Liver (tissue), 9 donors: ENCODE measurements around the gene DHRS4. TPM values are rescaled to one million over a fixed set of nuclear protein-coding genes. Genes with fewer than 3 reads are reported as not detected.
A peak's percentile ranks its signal among the peaks of the same experiment; 100 is the strongest.

Source experiments
- DNase-seq: peaks from one replicate; pipeline ENCODE4 v3.0.0-alpha.2; 2017; ENCODE audit warnings: low spot score
- H3K27ac ChIP-seq, 2 donors: one replicate each; pipeline ENCODE4 v1.7.0; 2013; ENCODE audit warnings: inconsistent platforms in 2 of 2, low read length in 2 of 2, control low read depth in 1 of 2, low read depth in 1 of 2, mild to moderate bottlenecking in 1 of 2
- H3K27me3 ChIP-seq, 4 donors: one replicate each; pipeline versions ENCODE4 v1.6.1 to v1.7.0; 2013; ENCODE audit warnings: low read length in 3 of 4, inconsistent platforms in 1 of 4, mild to moderate bottlenecking in 1 of 4, moderate library complexity in 1 of 4; ENCODE audit not compliant: control insufficient read depth in 4 of 4, insufficient read depth in 4 of 4
- H3K36me3 ChIP-seq, 4 donors: one replicate each; pipeline versions ENCODE4 v1.6.1 to v1.7.0; 2013; ENCODE audit warnings: low read length in 3 of 4, mild to moderate bottlenecking in 3 of 4, low read depth in 1 of 4, moderate library complexity in 1 of 4; ENCODE audit not compliant: control insufficient read depth in 4 of 4, insufficient read depth in 3 of 4
- H3K4me1 ChIP-seq, 4 donors: one replicate each; pipeline versions ENCODE4 v1.6.1 to v1.7.0; 2013; ENCODE audit warnings: low read length in 3 of 4, mild to moderate bottlenecking in 3 of 4, moderate library complexity in 1 of 4; ENCODE audit not compliant: control insufficient read depth in 4 of 4, insufficient read depth in 4 of 4
- H3K4me3 ChIP-seq, 3 donors: one replicate each; pipeline versions ENCODE4 v1.6.1 to v1.7.0; 2013; ENCODE audit warnings: low read length in 3 of 3, control low read depth in 1 of 3, low read depth in 1 of 3, mild to moderate bottlenecking in 1 of 3
- H3K9ac ChIP-seq, 2 donors: one replicate each; pipeline ENCODE4 v1.7.0; 2013; ENCODE audit warnings: low read length in 2 of 2, mild to moderate bottlenecking in 2 of 2, moderate library complexity in 2 of 2, control low read depth in 1 of 2, low read depth in 1 of 2
- H3K9me3 ChIP-seq, 4 donors: one replicate each; pipeline versions ENCODE4 v1.6.1 to v1.7.0; 2013; ENCODE audit warnings: low read length in 3 of 4; ENCODE audit not compliant: control insufficient read depth in 4 of 4
- ATF3 ChIP-seq: IDR thresholded peaks from 2 replicates; pipeline ENCODE4 v1.6.1; 2016; ENCODE audit warnings: antibody characterized with exemption
- CTCF ChIP-seq: fragments of 150-350 bp; IDR thresholded peaks from 2 replicates; pipeline ENCODE4 v1.5.1; 2017; ENCODE audit warnings: improper control_type of control experiment, low read depth, low read length; ENCODE audit not compliant: missing input control
- EGR1 ChIP-seq, 2 donors: IDR thresholded peaks; 2 replicates each; pipeline ENCODE4 v1.6.1; 2016 to 2018; ENCODE audit warnings: antibody characterized with exemption in 2 of 2, low read depth in 2 of 2
- FOXA1 ChIP-seq: IDR thresholded peaks from 2 replicates; pipeline ENCODE4 v1.6.1; 2016; ENCODE audit warnings: antibody characterized with exemption
- FOXA2 ChIP-seq: IDR thresholded peaks from 2 replicates; pipeline ENCODE4 v1.6.1; 2016; ENCODE audit warnings: antibody characterized with exemption
- GABPA ChIP-seq, 2 donors: IDR thresholded peaks in 1 of 2; conservative IDR thresholded peaks in 1 of 2; 2 replicates each; pipeline ENCODE4 v1.6.1; 2016; ENCODE audit warnings: antibody characterized with exemption in 2 of 2, mild to moderate bottlenecking in 1 of 2, moderate library complexity in 1 of 2
- HNF4A ChIP-seq, 2 donors: conservative IDR thresholded peaks; 2 replicates each; pipeline ENCODE4 v1.6.1; 2016; ENCODE audit warnings: antibody characterized with exemption in 2 of 2, mild to moderate bottlenecking in 2 of 2
- HNF4G ChIP-seq: IDR thresholded peaks from 2 replicates; pipeline ENCODE4 v1.6.1; 2016; ENCODE audit warnings: antibody characterized with exemption
- MAX ChIP-seq: IDR thresholded peaks from 2 replicates; pipeline ENCODE4 v1.6.1; 2016; ENCODE audit warnings: antibody characterized with exemption
- NR2F2 ChIP-seq: IDR thresholded peaks from 2 replicates; pipeline ENCODE4 v1.6.1; 2016; ENCODE audit warnings: antibody characterized with exemption
- RAD21 ChIP-seq, 2 donors: IDR thresholded peaks; 2 replicates each; pipeline ENCODE4 v1.6.1; 2016; ENCODE audit warnings: antibody characterized with exemption in 2 of 2, mild to moderate bottlenecking in 2 of 2
- REST ChIP-seq: IDR thresholded peaks from 2 replicates; pipeline ENCODE4 v1.6.1; 2016; ENCODE audit warnings: antibody characterized with exemption, mild to moderate bottlenecking
- RXRA ChIP-seq, 2 donors: IDR thresholded peaks; 2 replicates each; pipeline ENCODE4 v1.6.1; 2017 to 2018; ENCODE audit warnings: antibody characterized with exemption in 2 of 2, mild to moderate bottlenecking in 1 of 2
- SP1 ChIP-seq: IDR thresholded peaks from 2 replicates; pipeline ENCODE4 v1.6.1; 2018; ENCODE audit warnings: antibody characterized with exemption, mild to moderate bottlenecking
- TAF1 ChIP-seq: conservative IDR thresholded peaks from 2 replicates; pipeline ENCODE4 v1.6.1; 2016; ENCODE audit warnings: antibody characterized with exemption, mild to moderate bottlenecking
- YY1 ChIP-seq: IDR thresholded peaks from 2 replicates; pipeline ENCODE4 v1.6.1; 2016; ENCODE audit warnings: antibody characterized with exemption, mild to moderate bottlenecking
- ZBTB33 ChIP-seq: IDR thresholded peaks from 2 replicates; pipeline ENCODE4 v1.6.1; 2016; ENCODE audit warnings: antibody characterized with exemption
- WGBS: extraction: QIAGEN DNeasy Blood & Tissue Kit; methylation state at CpG from one replicate; pipeline ENCODE4 v1.1.7; 2013; 5-methylcytosine and 5-hydroxymethylcytosine counted together
- polyA plus RNA-seq, 2 donors: library from polyadenylated mRNA; stranded (reverse) in 1 of 2; unstranded in 1 of 2; fragments of 200-250 nt in 1 of 2; fragments of >200 nt in 1 of 2; fragmentation: Nextera tagmentation in 1 of 2; extraction: Ambion mirVana in 1 of 2; gene quantifications; one replicate each; pipeline versions ENCODE4 v1.2.1 to v1.2.3, GENCODE V29; 2013 to 2015
- total RNA-seq, 2 donors: library from RNA; depleted of rRNA; stranded (reverse); fragments of >200 nt; gene quantifications; one replicate each; pipeline ENCODE4 v1.2.3, GENCODE V29; 2014
- donor health status: healthy.
- donor health status: healthy.
- donor health status: healthy.
- donor health status: healthy.
- donor health status: healthy.

The DHRS4 gene
- total and polyA plus RNA-seq, 4 donors, result 53.6 to 70.2 (median 61.5) TPM

- Histone ChIP-seq H3K27me3 (no peaks in the 10 kb centered on the region), H3K27ac (peak overlapping the region; percentile 35 to 65), H3K4me3 (no peak overlapping the region), H3K9me3 (no peaks in the 10 kb centered on the region), H3K36me3 (peaks cover 0 to 10% (median 7%) of the 10 kb centered on the region in 4 donors), H3K9ac (no peak overlapping the region), H3K4me1 (peaks cover 15 to 57% (median 46%) of the 10 kb centered on the region in 4 donors)
- TF ChIP-seq HNF4G (no peak), RAD21 (IDR thresholded peaks at IDR 0.05) (no peak), YY1 (no peak), ATF3 (no peak), MAX (no peak), CTCF (no peak), SP1 (no peak), GABPA (IDR thresholded peaks at IDR 0.05 in 1 of 2, conservative IDR thresholded peaks at IDR 0.05 in 1 of 2) (no peak), REST (no peak)
- DNase-seq, result no peak
- WGBS, result 58% methylated on average over 2 of the region's 2 CpGs
Measured at GRCh38 chr14:23937203-23937602, 16.4 kb upstream of the DHRS4 start.

GRCh38 chr14:23938823-23939222 lies 14.7 kb upstream of the DHRS4 start:
- Histone ChIP-seq H3K27ac (no peak overlapping the region), H3K9ac (no peak overlapping the region), H3K4me1 (peaks cover 15 to 67% (median 46%) of the 10 kb centered on the region in 4 donors), H3K27me3 (no peaks in the 10 kb centered on the region), H3K36me3 (peaks cover 0 to 10% (median 7%) of the 10 kb centered on the region in 4 donors), H3K9me3 (no peaks in the 10 kb centered on the region), H3K4me3 (no peak overlapping the region)
- TF ChIP-seq SP1 (no peak), RXRA (IDR thresholded peaks at IDR 0.05) (no peak), ATF3 (no peak), FOXA1 (no peak), EGR1 (IDR thresholded peaks at IDR 0.05; ENCODE audit: low read depth in 2 of 2) (no peak), NR2F2 (no peak), HNF4G (no peak), FOXA2 (no peak), YY1 (no peak), TAF1 (no peak), CTCF (no peak), HNF4A (conservative IDR thresholded peaks at IDR 0.05) (no peak), ZBTB33 (no peak), GABPA (IDR thresholded peaks at IDR 0.05 in 1 of 2, conservative IDR thresholded peaks at IDR 0.05 in 1 of 2) (no peak)
- WGBS, result 48% methylated on average over 1 of the region's 1 CpG
- no peak for DNase-seq
